K562 (cell line): ENCODE measurements around the gene KDF1. TPM values are rescaled to one million over a fixed set of nuclear protein-coding genes. Genes with fewer than 3 reads are reported as not detected.

Experiments
- ATF7 ChIP-seq: fragments of 450-650 bp; IDR thresholded peaks from 2 replicates; pipeline ENCODE4 v1.7.1; 2014; ENCODE audit warnings: mild to moderate bottlenecking, moderate library complexity
- C11orf30 ChIP-seq: fragments of 450-650 bp; IDR thresholded peaks from 2 replicates; pipeline ENCODE4 v1.6.1; 2016; ENCODE audit warnings: low read depth, mild to moderate bottlenecking
- DLX4 ChIP-seq: fragments of 250-450 bp; sonication (Bioruptor Pico); IDR thresholded peaks from 2 replicates; pipeline ENCODE4 v1.6.1; 2021; ENCODE audit warnings: mild to moderate bottlenecking
- EWSR1 ChIP-seq: fragments of 450-650 bp; IDR thresholded peaks from 2 replicates; pipeline ENCODE4 v1.6.1; 2018; ENCODE audit warnings: borderline replicate concordance, mild to moderate bottlenecking, low read depth, moderate library complexity; ENCODE audit not compliant: partially characterized antibody
- GTF2E2 ChIP-seq: fragments of 200-800 bp; sonication (Bioruptor generic); IDR thresholded peaks from 2 replicates; pipeline ENCODE4 v1.6.1; 2016; ENCODE audit warnings: missing genetic modification characterization, missing compliant biosample characterization
- HNRNPH1 ChIP-seq: fragments of 200-400 bp; formaldehyde crosslinking; optimal IDR thresholded peaks from 2 replicates; pipeline ENCODE3; 2017; ENCODE audit warnings: low read depth, mild to moderate bottlenecking, low read length, moderate library complexity
- JUN ChIP-seq, 2 experiments: sonication (generic) in 1 of 2; formaldehyde crosslinking in 1 of 2; IDR thresholded peaks; 2 replicates each; pipeline versions ENCODE4 v1.6.1 to v1.8.0; 2012 to 2022; ENCODE audit warnings: borderline replicate concordance in 2 of 2, mild to moderate bottlenecking in 2 of 2, improper control_type of control experiment in 1 of 2, low read depth in 1 of 2, low read length in 1 of 2, missing genetic modification reagents in 1 of 2
- L3MBTL2 ChIP-seq: fragments of 450-650 bp; IDR thresholded peaks from 2 replicates; pipeline ENCODE4 v1.6.1; 2016; ENCODE audit warnings: mild to moderate bottlenecking, moderate library complexity
- LCOR ChIP-seq: sonication (generic); formaldehyde crosslinking; IDR thresholded peaks from 2 replicates; pipeline ENCODE4 v1.8.0; 2022; ENCODE audit warnings: mild to moderate bottlenecking, missing genetic modification reagents
- NFIX ChIP-seq: fragments of 250-450 bp; sonication (Bioruptor Pico); IDR thresholded peaks from 2 replicates; pipeline ENCODE4 v1.4.0; 2020; ENCODE audit warnings: low read depth, mild to moderate bottlenecking, moderate library complexity
- PCBP1 ChIP-seq: fragments of 200-400 bp; formaldehyde crosslinking; IDR thresholded peaks from 2 replicates; pipeline ENCODE4 v1.6.1; 2018; ENCODE audit warnings: mild to moderate bottlenecking, low read depth, low read length; ENCODE audit not compliant: poor library complexity, severe bottlenecking
- POLR2G ChIP-seq: fragments of 200-400 bp; formaldehyde crosslinking; IDR thresholded peaks from 2 replicates; pipeline ENCODE4 v1.6.1; 2017; ENCODE audit warnings: low read depth, mild to moderate bottlenecking, antibody characterized with exemption, low read length, moderate library complexity
- PRPF4 ChIP-seq: fragments of 200-400 bp; formaldehyde crosslinking; IDR thresholded peaks from one replicate; pipeline ENCODE4 v1.6.1; 2017; ENCODE audit warnings: low read length, low read depth, mild to moderate bottlenecking; ENCODE audit not compliant: insufficient read depth, poor library complexity, severe bottlenecking
- RBBP5 ChIP-seq: fragments of 200-600 bp; sonication (generic); IDR thresholded peaks from 2 replicates; pipeline ENCODE4 v1.6.1; 2012; ENCODE audit warnings: borderline replicate concordance, mild to moderate bottlenecking, low read length, control low read depth, inconsistent platforms; ENCODE audit not compliant: insufficient read depth, poor library complexity, severe bottlenecking
- SPI1 ChIP-seq: IDR thresholded peaks from 2 replicates; pipeline ENCODE4 v1.6.1; 2011; ENCODE audit warnings: low read depth, low read length, control low read depth, borderline replicate concordance
- TCF3 ChIP-seq: sonication (generic); formaldehyde crosslinking; IDR thresholded peaks from 2 replicates; pipeline ENCODE4 v1.4.0; 2020; ENCODE audit warnings: mild to moderate bottlenecking, missing genetic modification reagents
- TEAD1 ChIP-seq, 2 experiments: fragments of 450-650 bp in 1 of 2; sonication (generic) in 1 of 2; formaldehyde crosslinking; IDR thresholded peaks; 2 replicates each; pipeline versions ENCODE4 v1.4.0 to v1.8.0; 2020 to 2022; ENCODE audit warnings: mild to moderate bottlenecking in 2 of 2, missing genetic modification reagents in 1 of 2
- THRA ChIP-seq: fragments of 450-650 bp; IDR thresholded peaks from 2 replicates; pipeline ENCODE4 v1.6.1; 2017; ENCODE audit warnings: mild to moderate bottlenecking, moderate library complexity
- THRAP3 ChIP-seq: fragments of 450-650 bp; IDR thresholded peaks from 2 replicates; pipeline ENCODE4 v1.6.1; 2016; ENCODE audit warnings: mild to moderate bottlenecking, inconsistent platforms, borderline replicate concordance
- XRCC5 ChIP-seq: fragments of 200-400 bp; formaldehyde crosslinking; IDR thresholded peaks from 2 replicates; pipeline ENCODE4 v1.6.1; 2017; ENCODE audit warnings: low read depth, mild to moderate bottlenecking, low read length
- ZNF239 ChIP-seq: fragments of 250-450 bp; sonication (Bioruptor Pico); IDR thresholded peaks from 2 replicates; pipeline ENCODE4 v1.4.0; 2020; ENCODE audit warnings: mild to moderate bottlenecking
- ZNF274 ChIP-seq: IDR thresholded peaks from 2 replicates; pipeline ENCODE4 v1.6.1; 2011; ENCODE audit warnings: low read depth, mild to moderate bottlenecking, low read length, moderate library complexity, borderline replicate concordance
- ZSCAN29 ChIP-seq: fragments of 450-650 bp; IDR thresholded peaks from 2 replicates; pipeline ENCODE4 v1.6.1; 2017
- polyA plus RNA-seq, 8 experiments: library from polyadenylated mRNA; depleted of rRNA in 4 of 8; stranded (reverse) in 5 of 8; unstranded in 3 of 8; fragments of >200 nt; fragmentation: Nextera tagmentation in 2 of 8; fragmentation: Illumina TruSeq in 1 of 8; extraction: Ambion mirVana in 2 of 8; extraction: Trizol in 1 of 8; gene quantifications; 2 replicates each; pipeline versions ENCODE4 v1.2.1 to v1.2.3, GENCODE V29; 2011 to 2014; ENCODE audit warnings: inconsistent platforms in 1 of 8, missing spikeins in 1 of 8
- total RNA-seq, 7 experiments: library from RNA; depleted of rRNA in 6 of 7; stranded (reverse); fragments of >200 nt in 6 of 7; fragmentation: Illumina TruSeq in 2 of 7; extraction: Trizol in 2 of 7; gene quantifications; 2 replicates each; pipeline versions ENCODE4 v1.2.1 to v1.2.3, GENCODE V29; 2011 to 2021; ENCODE audit warnings: low replicate concordance in 1 of 7
- TF ChIP-seq, protein P1 (sequence below): sonication (generic); formaldehyde crosslinking; IDR thresholded peaks from 2 replicates; pipeline ENCODE4 v1.9.0; 2022; ENCODE audit warnings: mild to moderate bottlenecking, missing genetic modification reagents

KDF1 gene
- total and polyA plus RNA-seq, 9 of the 15 experiments (the other 6 are each of a cell fraction or from before 2014, with no cell fraction given) = 0.38 to 1.9 (median 0.83) TPM

DNA sequence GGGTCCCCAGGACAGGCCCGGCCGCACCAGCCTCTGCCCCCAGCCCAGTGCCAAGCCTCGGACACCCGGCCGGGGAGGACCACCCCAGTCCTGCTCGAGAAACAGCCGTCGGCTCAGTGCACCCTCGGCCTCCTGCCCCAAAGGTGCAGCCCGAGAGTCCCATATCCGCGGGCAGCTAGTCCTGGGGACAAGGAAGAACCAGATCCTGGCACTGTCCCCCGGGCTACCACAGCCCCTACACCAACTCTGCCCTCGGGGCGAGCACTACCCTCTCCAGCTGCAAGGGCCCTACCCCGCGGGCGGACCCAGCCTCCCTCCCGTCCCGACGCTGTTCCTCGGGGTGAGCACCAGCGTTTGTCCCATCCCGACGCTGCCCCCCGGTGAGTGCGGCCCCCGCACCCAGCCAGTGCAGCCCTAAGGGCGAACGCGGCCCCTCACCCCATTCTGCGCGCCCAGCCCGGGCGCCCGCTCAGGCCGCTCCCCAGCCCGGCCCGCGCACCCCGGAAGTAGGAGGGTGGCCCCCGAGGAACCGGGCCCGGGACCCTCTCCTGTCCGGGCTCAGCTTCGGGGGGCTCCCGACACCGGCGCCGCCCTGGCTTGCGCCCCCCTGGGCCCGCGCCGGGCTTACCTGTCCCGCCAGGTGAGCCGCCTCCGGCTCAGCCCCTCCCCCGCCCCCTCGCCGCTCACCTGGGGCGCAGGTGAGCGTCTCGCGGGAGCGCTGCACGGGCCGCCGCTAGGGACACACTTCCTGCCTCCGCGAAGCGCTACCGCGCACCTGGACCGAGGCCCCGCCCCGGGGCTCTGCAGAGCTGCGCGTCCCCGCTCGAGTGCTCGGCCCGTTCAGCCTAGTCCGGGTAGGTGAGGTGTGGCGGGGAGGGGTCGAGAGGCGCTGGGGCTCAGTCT is at the start of gene KDF1 (continued):
- TF ChIP-seq PCBP1 = peak; percentile 81
- TF ChIP-seq THRAP3 = no peak
- TF ChIP-seq SPI1 = no peak
- TF ChIP-seq ZSCAN29 = no peak
- no peak for TF ChIP-seq DLX4 (CRISPR knock-in tag)
- no peak for TF ChIP-seq JUN (IDR thresholded peaks at IDR 0.05; ENCODE audit: borderline replicate concordance, low read depth, low read length)
- TF ChIP-seq JUN (CRISPR knock-in tag; IDR thresholded peaks at IDR 0.05; ENCODE audit: borderline replicate concordance) = no peak; the same call in 1 of the 2 replicates
- peak; percentile 73 for TF ChIP-seq L3MBTL2
- 0 out of 2 replicates have a peak, but pooled peaks have one; percentile 6 for TF ChIP-seq TCF3 (CRISPR knock-in tag)
- TF ChIP-seq HNRNPH1 = no peak
- TF ChIP-seq ZNF274 = no peak
- TF ChIP-seq, protein P1, sequence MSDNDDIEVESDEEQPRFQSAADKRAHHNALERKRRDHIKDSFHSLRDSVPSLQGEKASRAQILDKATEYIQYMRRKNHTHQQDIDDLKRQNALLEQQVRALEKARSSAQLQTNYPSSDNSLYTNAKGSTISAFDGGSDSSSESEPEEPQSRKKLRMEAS (CRISPR knock-in tag) = no peak
- TF ChIP-seq TEAD1 (CRISPR knock-in tag; IDR thresholded peaks at IDR 0.05) = peak in 1 of 2 experiments; percentile 21; a peak in 1 of 4 replicates
- no peak for TF ChIP-seq XRCC5
- TF ChIP-seq EWSR1 = no peak
- TF ChIP-seq ZNF239 (CRISPR knock-in tag) = no peak
- no peak for TF ChIP-seq LCOR
- TF ChIP-seq C11orf30 = no peak
- no peak for TF ChIP-seq THRA
- TF ChIP-seq RBBP5 = peak; percentile 58
- no peak for TF ChIP-seq NFIX
- TF ChIP-seq POLR2G = peak; percentile 68
- TF ChIP-seq ATF7 = peak; percentile 44
- no peak for TF ChIP-seq PRPF4
- no peak for TF ChIP-seq GTF2E2 (tag)
